ENCODE results near the gene DTX1. TPM values are rescaled to one million over a fixed set of nuclear protein-coding genes. Genes with fewer than 3 reads are reported as not detected.

DTX1 gene
- total RNA-seq, 1 experiment from 2014 or later: not detected

DNA sequence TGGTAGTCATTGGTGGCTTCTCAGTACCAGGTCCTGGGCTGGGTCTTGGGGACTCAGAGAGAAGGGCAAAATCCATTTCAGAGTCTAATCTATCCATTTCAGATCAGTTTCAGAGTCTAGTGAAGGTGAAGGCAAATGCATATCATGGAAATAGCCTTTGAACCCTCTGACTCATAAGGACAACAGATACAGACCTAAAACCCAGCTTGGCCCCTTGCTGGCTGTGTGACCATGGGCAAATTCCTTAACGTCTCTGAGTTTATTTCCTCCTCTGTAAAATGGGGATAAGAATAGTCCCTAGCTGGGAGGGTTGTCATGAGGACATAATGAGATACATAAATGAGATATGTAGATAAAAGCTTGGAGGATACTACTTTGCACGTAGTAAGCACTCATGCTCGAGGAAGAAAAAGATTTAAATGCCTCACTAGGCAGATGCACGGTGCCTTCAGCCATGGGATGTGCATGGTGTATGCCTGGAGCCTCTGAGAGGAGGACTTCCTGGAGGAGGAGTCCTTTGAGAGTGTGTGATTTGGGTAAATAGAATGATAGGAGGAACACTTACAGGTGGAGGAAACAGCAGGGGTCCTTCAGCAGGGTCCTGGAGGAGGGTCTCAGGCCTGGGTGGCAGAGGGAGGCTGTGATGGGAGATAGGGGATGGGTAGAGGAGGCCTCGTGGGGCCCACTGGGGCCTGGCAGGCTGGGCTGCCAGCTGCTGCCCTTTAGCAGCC, 8.0 kb downstream of the DTX1 start:
- intact Hi-C loops (cut with micrococcal nuclease): no loop called here
- Histone ChIP-seq H4K20me1 (ENCODE audit: low read length) (no peaks in the 10 kb centered on the region), H3K9me3 (ENCODE audit: low read length) (no peaks in the 10 kb centered on the region), H3K27ac (ENCODE audit: low read length) (no peak overlapping the region), H2AFZ (ENCODE audit: low read length) (no peak overlapping the region), H3K9me2 (replicated peaks; ENCODE audit: low read length) (no peaks in the 10 kb centered on the region), H3K9ac (ENCODE audit: low read length) (no peak overlapping the region), H3K4me3 (ENCODE audit: low read length) (no peak overlapping the region), H3K4me2 (ENCODE audit: low read length) (no peak overlapping the region), H3K27me3 (ENCODE audit: low read length) (0 out of 2 replicates have a peak, but pooled peaks cover 4% of the 10 kb centered on the region), H3F3A (ENCODE audit: low read length, unreplicated experiment) (no peaks in the 10 kb centered on the region), H3K79me2 (ENCODE audit: low read length) (no peaks in the 10 kb centered on the region), H3K36me3 (ENCODE audit: low read depth, low read length) (no peaks in the 10 kb centered on the region), H3K4me1 (ENCODE audit: insufficient read depth, low read length) (no peaks in the 10 kb centered on the region)
- ATAC-seq: no peak
- BruUV-seq (replicated peaks): no TSS peak
- ChIA-PET CTCF (no interaction called here), POLR2A (ENCODE audit: unreplicated experiment) (no interaction called here)
- TF ChIP-seq EZH2phosphoT487 (IDR thresholded peaks at IDR 0.05; ENCODE audit: borderline replicate concordance, low read length) (no peak), EZH2 (IDR thresholded peaks at IDR 0.05; ENCODE audit: low read length, unreplicated experiment) (no peak)
- TF ChIP-seq, protein P1, sequence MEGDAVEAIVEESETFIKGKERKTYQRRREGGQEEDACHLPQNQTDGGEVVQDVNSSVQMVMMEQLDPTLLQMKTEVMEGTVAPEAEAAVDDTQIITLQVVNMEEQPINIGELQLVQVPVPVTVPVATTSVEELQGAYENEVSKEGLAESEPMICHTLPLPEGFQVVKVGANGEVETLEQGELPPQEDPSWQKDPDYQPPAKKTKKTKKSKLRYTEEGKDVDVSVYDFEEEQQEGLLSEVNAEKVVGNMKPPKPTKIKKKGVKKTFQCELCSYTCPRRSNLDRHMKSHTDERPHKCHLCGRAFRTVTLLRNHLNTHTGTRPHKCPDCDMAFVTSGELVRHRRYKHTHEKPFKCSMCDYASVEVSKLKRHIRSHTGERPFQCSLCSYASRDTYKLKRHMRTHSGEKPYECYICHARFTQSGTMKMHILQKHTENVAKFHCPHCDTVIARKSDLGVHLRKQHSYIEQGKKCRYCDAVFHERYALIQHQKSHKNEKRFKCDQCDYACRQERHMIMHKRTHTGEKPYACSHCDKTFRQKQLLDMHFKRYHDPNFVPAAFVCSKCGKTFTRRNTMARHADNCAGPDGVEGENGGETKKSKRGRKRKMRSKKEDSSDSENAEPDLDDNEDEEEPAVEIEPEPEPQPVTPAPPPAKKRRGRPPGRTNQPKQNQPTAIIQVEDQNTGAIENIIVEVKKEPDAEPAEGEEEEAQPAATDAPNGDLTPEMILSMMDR (conservative IDR thresholded peaks at IDR 0.05; ENCODE audit: low read depth, low read length): no peak
- no peak for DNase-seq

DNA sequence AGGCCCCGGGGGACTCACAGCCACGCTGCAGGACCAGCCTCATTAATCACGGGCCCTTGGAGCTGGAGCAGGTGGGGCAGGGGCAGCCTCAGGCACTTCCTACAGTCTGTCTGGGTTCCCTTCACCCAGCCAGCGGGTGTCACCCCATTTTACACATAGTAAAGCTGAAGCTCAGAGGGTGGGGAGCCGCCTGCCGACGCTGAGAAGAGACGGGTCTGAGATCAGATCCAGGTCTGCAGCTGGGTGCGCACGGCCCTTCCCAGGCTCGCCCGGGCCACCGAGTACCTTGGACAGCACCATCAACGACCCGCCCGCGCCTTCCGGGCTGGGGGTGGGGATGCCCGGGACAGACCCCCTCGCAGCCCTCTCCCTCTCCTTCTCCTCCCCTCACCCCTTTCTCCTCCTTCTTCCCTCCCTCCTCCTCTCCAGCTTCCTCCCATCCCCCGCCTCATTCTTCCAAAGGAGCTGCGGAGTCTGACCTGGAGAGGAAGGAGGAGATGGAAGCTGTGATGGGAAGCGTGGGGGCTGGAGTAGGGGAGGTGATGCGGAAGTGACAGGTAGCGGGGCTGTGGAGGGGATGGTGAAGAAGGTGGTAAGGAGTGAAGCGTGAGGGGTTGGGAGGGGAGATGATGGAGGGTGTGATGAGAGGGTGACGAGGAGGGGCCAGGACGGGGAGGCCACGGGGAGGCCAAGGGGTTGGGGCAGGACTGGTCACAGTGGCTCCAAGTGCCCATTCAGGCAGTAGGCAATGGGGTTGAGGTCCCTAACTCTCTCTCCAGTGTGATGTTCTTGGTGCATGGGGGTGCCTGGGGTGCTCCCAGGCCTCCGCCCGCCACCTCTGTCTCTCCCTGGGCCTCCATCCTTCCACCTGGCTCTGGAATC, 8.8 kb downstream of the DTX1 start:
- intact Hi-C loops (cut with micrococcal nuclease): no loop called here
- H3K27me3 ChIP-seq (ENCODE audit: low read length): 0 out of 2 replicates have a peak, but pooled peaks cover 4% of the 10 kb centered on the region
- no peak for DNase-seq
- H3K9me2 ChIP-seq (replicated peaks; ENCODE audit: low read length): no peaks in the 10 kb centered on the region
- no peak overlapping the region for H3K9ac ChIP-seq (ENCODE audit: low read length)
- no peak for ATAC-seq
- H4K20me1 ChIP-seq (ENCODE audit: low read length): no peaks in the 10 kb centered on the region
- H3K4me2 ChIP-seq (ENCODE audit: low read length): no peak overlapping the region
- CTCF ChIA-PET: interaction anchor here (0.7 kb wide), 1 partner anchor 165 kb away, joined by 6 read pairs; no protein-coding TSS in a partner anchor
- H3K9me3 ChIP-seq (ENCODE audit: low read length): no peaks in the 10 kb centered on the region
- TF ChIP-seq EZH2 (IDR thresholded peaks at IDR 0.05; ENCODE audit: low read length, unreplicated experiment): no peak
- no peak for TF ChIP-seq EZH2phosphoT487 (IDR thresholded peaks at IDR 0.05; ENCODE audit: borderline replicate concordance, low read length)
- TF ChIP-seq, protein P1 (conservative IDR thresholded peaks at IDR 0.05; ENCODE audit: low read depth, low read length): no peak
- no peaks in the 10 kb centered on the region for H3F3A ChIP-seq (ENCODE audit: low read length, unreplicated experiment)
- H3K79me2 ChIP-seq (ENCODE audit: low read length): no peaks in the 10 kb centered on the region
- H3K4me3 ChIP-seq (ENCODE audit: low read length): no peak overlapping the region
- no peaks in the 10 kb centered on the region for H3K4me1 ChIP-seq (ENCODE audit: insufficient read depth, low read length)
- no peak overlapping the region for H2AFZ ChIP-seq (ENCODE audit: low read length)
- POLR2A ChIA-PET (ENCODE audit: unreplicated experiment): no interaction called here
- H3K36me3 ChIP-seq (ENCODE audit: low read depth, low read length): no peaks in the 10 kb centered on the region
- no peak overlapping the region for H3K27ac ChIP-seq (ENCODE audit: low read length)
- BruUV-seq (replicated peaks): no TSS peak

Measured in PC-3 (cell line).